Panc1 (cell line): ENCODE results near the gene APMAP. TPM values are rescaled to one million over a fixed set of nuclear protein-coding genes. Genes with fewer than 3 reads are reported as not detected.

ENCODE experiments used
- ATAC-seq: fragments of 200-7000 bp; cut with Tn5 transposase; 2 replicates; pipeline ENCODE4 v1.9.1; 2020; ENCODE audit warnings: mild to moderate bottlenecking, moderate library complexity
- BruUV-seq: library from RNA; stranded (reverse); fragments of 400-500 nt; replicated peaks from 2 replicates; lab custom pipeline; 2021; lab: Mats Ljungman, UMichigan
- CTCF ChIA-PET: fragments of 300-600 bp; sonication (Branson Sonifier 250); formaldehyde crosslinking; loops from one replicate; lab custom pipeline; 2022; ENCODE audit warnings: antibody characterized with exemption; lab: Charles Lee
- POLR2A ChIA-PET: fragments of 300-600 bp; sonication (Branson Sonifier 250); formaldehyde crosslinking; loops from one replicate; lab custom pipeline; 2022; ENCODE audit warnings: antibody characterized with exemption; lab: Charles Lee
- DNase-seq: peaks from one replicate; pipeline ENCODE4 v3.0.0-alpha.2; 2010; ENCODE audit warnings: low read depth, low spot score
- H3K27ac ChIP-seq: 2 replicates; pipeline ENCODE4 v1.5.1; 2011; ENCODE audit warnings: mild to moderate bottlenecking, low read length, inconsistent platforms
- H3K27me3 ChIP-seq: fragments of 200-500 bp; sonication (Bioruptor generic); 2 replicates; pipeline ENCODE4 v1.6.0; 2014; ENCODE audit warnings: low read length, inconsistent platforms; ENCODE audit not compliant: control insufficient read depth, insufficient read depth
- H3K36me3 ChIP-seq: fragments of 200-500 bp; sonication (Bioruptor generic); 2 replicates; pipeline ENCODE4 v1.5.1; 2014; ENCODE audit warnings: inconsistent platforms, mild to moderate bottlenecking, low read length, moderate library complexity; ENCODE audit not compliant: control insufficient read depth, insufficient read depth
- H3K4me1 ChIP-seq: 2 replicates; pipeline ENCODE4 v1.5.1; 2011; ENCODE audit warnings: inconsistent platforms, mild to moderate bottlenecking, low read length, moderate library complexity; ENCODE audit not compliant: control insufficient read depth, insufficient read depth
- H3K4me3 ChIP-seq, 2 experiments: 2 replicates each; pipeline ENCODE4 v1.5.1; 2011 to 2012; ENCODE audit warnings: low read depth in 2 of 2, low read length in 2 of 2, mild to moderate bottlenecking in 2 of 2, inconsistent platforms in 1 of 2, moderate library complexity in 1 of 2
- H3K9me3 ChIP-seq: fragments of 200-500 bp; sonication (Bioruptor generic); 2 replicates; pipeline ENCODE4 v1.5.1; 2014; ENCODE audit warnings: low read depth, mild to moderate bottlenecking, inconsistent platforms, low read length, moderate library complexity; ENCODE audit not compliant: control insufficient read depth, insufficient read depth
- POLR2AphosphoS5 ChIP-seq: IDR thresholded peaks from 2 replicates; pipeline ENCODE4 v1.6.1; 2012; ENCODE audit warnings: mild to moderate bottlenecking, low read depth, low read length, moderate library complexity
- SIN3A ChIP-seq: IDR thresholded peaks from 2 replicates; pipeline ENCODE4 v1.6.1; 2012; ENCODE audit warnings: low read depth, mild to moderate bottlenecking, low read length, moderate library complexity, borderline replicate concordance; ENCODE audit not compliant: insufficient read depth
- TCF7L2 ChIP-seq: IDR thresholded peaks from 2 replicates; pipeline ENCODE4 v1.6.1; 2011; ENCODE audit warnings: mild to moderate bottlenecking, low read depth, low read length, inconsistent platforms
- in situ Hi-C: cut with HindIII; loops from 2 replicates; pipeline ENCODE4 v1.10.0; 2016; ENCODE audit warnings: low sequenced_read_pairs, low pct_unique_long_range_greater_than_20kb
- intact Hi-C: fragments of 100-400 bp; cut with micrococcal nuclease; formaldehyde crosslinking; loops from one replicate; pipeline ENCODE4 v1.10.0; 2022; ENCODE audit not compliant: unreplicated experiment
- total RNA-seq: library from RNA; stranded (reverse); gene quantifications from one replicate; pipeline ENCODE4 v1.2.1, GENCODE V29; 2021; ENCODE audit not compliant: unreplicated experiment
- TF ChIP-seq, protein P1 (sequence below): fragments of 450-650 bp; IDR thresholded peaks from 2 replicates; pipeline ENCODE4 v1.5.1; 2017; ENCODE audit warnings: mild to moderate bottlenecking
- TF ChIP-seq, protein P2 (sequence below), 2 experiments: IDR thresholded peaks; 2 replicates each; pipeline ENCODE4 v1.6.1; 2011 to 2012; ENCODE audit warnings: low read depth in 2 of 2, control low read depth in 1 of 2, low read length in 1 of 2, mild to moderate bottlenecking in 1 of 2, moderate library complexity in 1 of 2; ENCODE audit not compliant: insufficient read depth in 1 of 2

The APMAP gene
- total RNA-seq, 1 experiment from 2014 or later: 165 TPM

DNA sequence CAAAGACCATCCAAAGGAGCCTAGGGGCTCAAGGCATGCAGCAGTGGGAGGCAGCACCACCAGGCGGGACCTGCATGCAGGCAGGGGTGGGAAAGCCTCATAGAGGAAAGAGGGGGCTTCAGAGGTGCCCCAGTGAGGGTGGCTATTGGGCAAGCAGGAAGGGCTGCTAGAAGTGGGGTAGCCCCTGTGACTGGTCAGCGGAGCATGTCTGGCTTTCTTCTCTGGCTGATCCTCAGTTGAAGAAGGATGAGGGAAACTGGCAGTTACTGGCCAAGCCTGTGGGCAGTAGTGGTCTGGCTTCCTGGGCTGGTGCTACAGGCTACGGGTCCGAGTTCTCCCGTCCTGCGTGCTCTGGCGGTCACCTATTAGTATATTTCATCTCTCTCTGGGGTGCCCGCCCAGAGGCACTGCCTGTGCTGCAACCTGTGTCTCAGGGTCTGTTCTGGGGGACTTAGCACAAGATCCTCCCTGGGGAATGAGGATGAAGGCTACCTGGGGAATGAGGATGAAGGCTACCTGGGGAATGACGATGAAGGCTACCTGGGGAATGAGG lies 79.4 kb downstream of the APMAP start:
- ATAC-seq: no peak
- Histone ChIP-seq H3K27ac (no peak overlapping the region), H3K4me1 (no peaks in the 10 kb centered on the region), H3K4me3 (no peak overlapping the region), H3K9me3 (no peaks in the 10 kb centered on the region), H3K27me3 (no peaks in the 10 kb centered on the region), H3K36me3 (no peaks in the 10 kb centered on the region)
- no peak for DNase-seq
- no peak for TF ChIP-seq SIN3A
- no peak for TF ChIP-seq POLR2AphosphoS5
- TF ChIP-seq, protein P1, sequence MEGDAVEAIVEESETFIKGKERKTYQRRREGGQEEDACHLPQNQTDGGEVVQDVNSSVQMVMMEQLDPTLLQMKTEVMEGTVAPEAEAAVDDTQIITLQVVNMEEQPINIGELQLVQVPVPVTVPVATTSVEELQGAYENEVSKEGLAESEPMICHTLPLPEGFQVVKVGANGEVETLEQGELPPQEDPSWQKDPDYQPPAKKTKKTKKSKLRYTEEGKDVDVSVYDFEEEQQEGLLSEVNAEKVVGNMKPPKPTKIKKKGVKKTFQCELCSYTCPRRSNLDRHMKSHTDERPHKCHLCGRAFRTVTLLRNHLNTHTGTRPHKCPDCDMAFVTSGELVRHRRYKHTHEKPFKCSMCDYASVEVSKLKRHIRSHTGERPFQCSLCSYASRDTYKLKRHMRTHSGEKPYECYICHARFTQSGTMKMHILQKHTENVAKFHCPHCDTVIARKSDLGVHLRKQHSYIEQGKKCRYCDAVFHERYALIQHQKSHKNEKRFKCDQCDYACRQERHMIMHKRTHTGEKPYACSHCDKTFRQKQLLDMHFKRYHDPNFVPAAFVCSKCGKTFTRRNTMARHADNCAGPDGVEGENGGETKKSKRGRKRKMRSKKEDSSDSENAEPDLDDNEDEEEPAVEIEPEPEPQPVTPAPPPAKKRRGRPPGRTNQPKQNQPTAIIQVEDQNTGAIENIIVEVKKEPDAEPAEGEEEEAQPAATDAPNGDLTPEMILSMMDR: no peak
- TF ChIP-seq TCF7L2: no peak
- TF ChIP-seq, protein P2, sequence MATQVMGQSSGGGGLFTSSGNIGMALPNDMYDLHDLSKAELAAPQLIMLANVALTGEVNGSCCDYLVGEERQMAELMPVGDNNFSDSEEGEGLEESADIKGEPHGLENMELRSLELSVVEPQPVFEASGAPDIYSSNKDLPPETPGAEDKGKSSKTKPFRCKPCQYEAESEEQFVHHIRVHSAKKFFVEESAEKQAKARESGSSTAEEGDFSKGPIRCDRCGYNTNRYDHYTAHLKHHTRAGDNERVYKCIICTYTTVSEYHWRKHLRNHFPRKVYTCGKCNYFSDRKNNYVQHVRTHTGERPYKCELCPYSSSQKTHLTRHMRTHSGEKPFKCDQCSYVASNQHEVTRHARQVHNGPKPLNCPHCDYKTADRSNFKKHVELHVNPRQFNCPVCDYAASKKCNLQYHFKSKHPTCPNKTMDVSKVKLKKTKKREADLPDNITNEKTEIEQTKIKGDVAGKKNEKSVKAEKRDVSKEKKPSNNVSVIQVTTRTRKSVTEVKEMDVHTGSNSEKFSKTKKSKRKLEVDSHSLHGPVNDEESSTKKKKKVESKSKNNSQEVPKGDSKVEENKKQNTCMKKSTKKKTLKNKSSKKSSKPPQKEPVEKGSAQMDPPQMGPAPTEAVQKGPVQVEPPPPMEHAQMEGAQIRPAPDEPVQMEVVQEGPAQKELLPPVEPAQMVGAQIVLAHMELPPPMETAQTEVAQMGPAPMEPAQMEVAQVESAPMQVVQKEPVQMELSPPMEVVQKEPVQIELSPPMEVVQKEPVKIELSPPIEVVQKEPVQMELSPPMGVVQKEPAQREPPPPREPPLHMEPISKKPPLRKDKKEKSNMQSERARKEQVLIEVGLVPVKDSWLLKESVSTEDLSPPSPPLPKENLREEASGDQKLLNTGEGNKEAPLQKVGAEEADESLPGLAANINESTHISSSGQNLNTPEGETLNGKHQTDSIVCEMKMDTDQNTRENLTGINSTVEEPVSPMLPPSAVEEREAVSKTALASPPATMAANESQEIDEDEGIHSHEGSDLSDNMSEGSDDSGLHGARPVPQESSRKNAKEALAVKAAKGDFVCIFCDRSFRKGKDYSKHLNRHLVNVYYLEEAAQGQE (IDR thresholded peaks at IDR 0.05; ENCODE audit: insufficient read depth in 1 of 2, low read depth in 2 of 2, low read length in 1 of 2): no peak
- in situ Hi-C loops (no loop called here), intact Hi-C loops (no loop called here)
- ChIA-PET POLR2A (no interaction called here), CTCF (no interaction called here)
- no TSS peak for BruUV-seq

Other genes starting within 250 kb of the APMAP start
- not detected for gene CST7, start 43.5 kb downstream of the APMAP start, total RNA-seq
- 32.2 TPM for gene ACSS1, start 65.4 kb upstream of the APMAP start, total RNA-seq
- gene VSX1, start 89.4 kb upstream of the APMAP start, total RNA-seq: 0.21 TPM
- 108 TPM for gene ENTPD6, start 203.0 kb upstream of the APMAP start, total RNA-seq